GM12864 (cell line): ENCODE measurements around the gene CGNL1.

Experiments used
- DNase-seq: peaks from one replicate; pipeline ENCODE4 v3.0.0-alpha.2; 2011; ENCODE audit warnings: low read depth
- H3K4me3 ChIP-seq: 2 replicates; pipeline ENCODE4 v1.5.1; 2011; ENCODE audit warnings: mild to moderate bottlenecking, low read depth, low read length, control low read depth
- TF ChIP-seq, protein P1 (sequence below): IDR thresholded peaks from 2 replicates; pipeline ENCODE4 v1.5.1; 2011; ENCODE audit warnings: low read depth, mild to moderate bottlenecking, moderate library complexity, low read length, control low read depth, inconsistent platforms; ENCODE audit errors: missing control alignments

CGNL1 gene

DNA sequence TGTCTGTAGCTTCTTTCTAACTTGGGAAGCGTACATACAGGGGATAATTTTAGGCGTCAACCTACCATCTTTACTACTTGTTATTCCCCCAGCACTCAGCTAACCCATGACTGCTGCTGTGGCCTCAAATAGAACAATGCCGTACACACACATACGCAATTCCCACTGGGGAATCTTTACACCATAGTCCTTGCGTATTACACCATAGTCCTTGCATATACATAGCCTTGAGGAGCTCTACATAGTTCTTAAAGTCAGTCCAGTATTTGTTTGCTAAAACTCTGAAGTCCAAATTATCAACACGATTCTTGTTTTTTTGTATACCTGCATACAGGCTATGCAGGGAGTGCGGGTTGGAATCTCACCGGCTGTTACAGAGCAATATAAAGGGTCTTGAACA, 67.2 kb downstream of the CGNL1 start:
- TF ChIP-seq, protein P1, sequence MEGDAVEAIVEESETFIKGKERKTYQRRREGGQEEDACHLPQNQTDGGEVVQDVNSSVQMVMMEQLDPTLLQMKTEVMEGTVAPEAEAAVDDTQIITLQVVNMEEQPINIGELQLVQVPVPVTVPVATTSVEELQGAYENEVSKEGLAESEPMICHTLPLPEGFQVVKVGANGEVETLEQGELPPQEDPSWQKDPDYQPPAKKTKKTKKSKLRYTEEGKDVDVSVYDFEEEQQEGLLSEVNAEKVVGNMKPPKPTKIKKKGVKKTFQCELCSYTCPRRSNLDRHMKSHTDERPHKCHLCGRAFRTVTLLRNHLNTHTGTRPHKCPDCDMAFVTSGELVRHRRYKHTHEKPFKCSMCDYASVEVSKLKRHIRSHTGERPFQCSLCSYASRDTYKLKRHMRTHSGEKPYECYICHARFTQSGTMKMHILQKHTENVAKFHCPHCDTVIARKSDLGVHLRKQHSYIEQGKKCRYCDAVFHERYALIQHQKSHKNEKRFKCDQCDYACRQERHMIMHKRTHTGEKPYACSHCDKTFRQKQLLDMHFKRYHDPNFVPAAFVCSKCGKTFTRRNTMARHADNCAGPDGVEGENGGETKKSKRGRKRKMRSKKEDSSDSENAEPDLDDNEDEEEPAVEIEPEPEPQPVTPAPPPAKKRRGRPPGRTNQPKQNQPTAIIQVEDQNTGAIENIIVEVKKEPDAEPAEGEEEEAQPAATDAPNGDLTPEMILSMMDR: no peak
- no peak overlapping the region for H3K4me3 ChIP-seq
- no peak for DNase-seq

DNA sequence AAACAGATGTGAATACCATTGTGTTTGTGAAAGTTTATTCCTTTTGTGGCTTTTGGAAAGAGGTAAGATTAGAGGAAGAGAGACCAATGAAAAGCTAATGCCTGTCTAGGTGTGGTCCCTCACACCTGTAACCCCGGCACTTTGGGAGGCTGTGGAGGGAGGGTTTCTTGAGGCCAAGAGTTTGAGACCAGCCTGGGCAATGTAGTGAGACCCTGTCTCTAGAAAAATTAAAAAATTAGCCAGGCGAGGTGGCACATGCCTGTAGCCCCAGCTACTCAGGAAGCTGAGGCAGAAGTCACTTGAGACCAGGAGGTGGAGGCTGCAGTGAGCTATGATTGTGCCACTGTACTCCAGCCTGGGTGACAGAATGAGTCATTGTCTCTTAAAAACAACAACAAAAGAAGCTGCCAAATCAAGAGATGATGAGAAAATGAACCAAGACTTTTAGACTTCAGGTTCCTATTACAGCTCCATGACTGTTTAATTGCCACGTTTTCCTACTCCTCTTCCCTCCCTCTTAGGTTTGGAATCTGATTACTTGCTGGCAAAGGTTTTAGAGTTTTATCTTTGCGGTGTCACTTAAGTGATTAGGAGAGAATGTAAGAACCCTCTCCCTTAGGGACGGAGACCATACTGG, 68.7 kb downstream of the CGNL1 start:
- no peak overlapping the region for H3K4me3 ChIP-seq
- TF ChIP-seq, protein P1: no peak
- DNase-seq: no peak

DNA sequence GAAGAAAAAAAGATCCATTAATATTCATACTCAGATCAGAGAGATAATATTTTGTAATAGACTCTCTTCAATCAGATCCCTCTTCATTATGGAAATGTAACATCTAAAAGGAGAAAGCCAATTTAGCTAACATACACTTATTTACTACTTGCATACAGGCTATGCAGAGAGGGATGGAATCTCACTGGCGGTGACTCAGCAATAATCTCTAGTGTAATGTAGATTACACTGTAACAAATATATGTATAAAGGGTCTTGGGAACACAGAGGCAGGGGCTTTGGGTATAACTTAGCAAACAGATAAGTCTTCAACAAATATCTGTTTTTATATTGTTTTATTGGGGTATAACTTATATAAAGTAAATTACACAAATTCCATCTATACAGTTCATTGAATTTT, 69.6 kb downstream of the CGNL1 start:
- TF ChIP-seq, protein P1: no peak
- H3K4me3 ChIP-seq: no peak overlapping the region
- no peak for DNase-seq

DNA sequence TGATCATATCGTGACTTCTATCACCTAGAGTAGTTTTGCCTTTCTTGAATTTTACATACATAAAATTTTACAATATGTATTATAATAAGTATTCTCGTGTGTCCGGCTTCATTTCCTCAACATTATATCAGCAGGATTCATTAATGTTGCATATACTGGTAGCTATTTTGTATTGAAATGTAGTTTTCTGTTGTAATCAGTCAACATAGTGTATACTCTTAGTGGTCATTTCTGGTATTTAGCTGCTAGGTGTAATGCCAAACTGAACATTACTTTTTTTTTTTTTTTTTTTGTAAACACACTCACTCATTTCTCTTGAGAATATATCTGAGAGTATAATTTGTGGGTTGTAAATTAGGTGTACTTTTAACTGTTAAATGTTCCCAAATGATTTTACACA, 70.1 kb downstream of the CGNL1 start:
- TF ChIP-seq, protein P1: no peak
- no peak for DNase-seq
- no peak overlapping the region for H3K4me3 ChIP-seq

DNA sequence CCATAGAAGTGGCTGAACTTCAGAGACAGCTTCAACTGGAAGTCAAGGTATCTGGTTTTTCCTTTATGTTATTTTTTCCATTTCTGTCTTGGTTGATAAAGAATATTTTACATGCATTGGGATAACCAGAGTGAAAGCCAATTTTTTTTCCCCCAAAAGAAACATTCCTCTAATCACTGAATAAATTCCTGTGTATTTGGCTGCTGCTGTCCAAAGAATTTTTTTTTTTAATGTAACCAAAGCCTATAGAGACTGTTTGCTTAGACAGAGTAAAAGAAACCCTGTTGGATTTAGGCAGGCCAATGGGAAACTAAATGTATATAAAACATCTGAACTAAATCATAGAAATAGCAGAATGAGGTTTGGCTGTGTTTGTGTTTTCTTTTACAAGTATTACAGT, 75.2 kb downstream of the CGNL1 start:
- DNase-seq: no peak
- TF ChIP-seq, protein P1: no peak

DNA sequence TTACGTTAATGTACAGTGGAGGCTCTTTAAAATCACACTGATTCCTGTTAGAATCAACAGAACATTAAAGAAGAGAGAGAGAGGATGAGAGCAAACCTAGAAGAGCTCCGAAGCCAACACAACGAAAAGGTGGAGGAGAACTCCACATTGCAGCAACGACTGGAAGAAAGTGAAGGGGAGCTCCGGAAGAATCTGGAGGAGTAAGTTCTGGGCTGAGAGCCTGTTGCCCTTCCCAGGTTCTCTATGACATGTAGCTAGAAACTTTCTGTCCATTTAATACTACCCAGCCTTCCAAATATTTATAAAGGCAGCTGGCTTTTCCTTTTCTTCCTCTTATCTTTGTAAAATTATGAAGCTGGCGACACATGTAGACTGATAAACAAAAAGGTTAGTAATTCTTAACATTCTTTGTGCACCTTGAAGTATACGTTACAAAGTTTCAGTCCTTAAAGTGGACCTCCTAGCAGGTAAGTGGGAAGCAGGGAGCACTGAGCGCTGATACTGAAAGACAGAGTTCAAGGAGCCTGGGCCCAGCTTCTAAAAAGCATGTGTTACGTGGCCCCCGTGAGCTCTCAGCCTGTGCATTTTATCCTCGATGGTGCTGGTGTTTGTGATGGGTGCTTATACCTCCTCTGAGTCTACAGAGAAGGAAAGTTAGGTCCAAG, 75.9 kb downstream of the CGNL1 start:
- TF ChIP-seq, protein P1: no peak
- H3K4me3 ChIP-seq: no peak overlapping the region
- no peak for DNase-seq

More for the DNA sequence above, 75.2 kb downstream of the CGNL1 start:
- H3K4me3 ChIP-seq: no peak overlapping the region

DNA sequence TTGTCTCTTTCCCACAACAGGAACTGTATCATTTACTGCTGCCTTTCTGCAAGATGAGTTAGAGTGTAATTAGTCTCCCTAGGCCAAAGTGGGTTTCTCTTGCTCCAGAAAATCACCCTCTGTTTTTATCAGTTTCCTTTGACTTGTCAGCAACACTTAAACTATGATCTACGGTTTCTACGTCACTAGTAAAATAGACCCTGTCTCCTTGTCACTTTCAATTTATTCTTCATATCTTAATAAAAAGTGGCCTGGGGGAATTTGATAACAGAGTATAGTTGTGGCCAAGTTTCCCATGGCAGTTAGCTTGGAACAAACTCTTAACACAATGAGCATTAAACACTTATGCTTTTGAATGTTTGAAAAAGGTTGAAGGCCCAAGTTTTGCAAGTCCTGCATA, 79.6 kb downstream of the CGNL1 start:
- no peak for DNase-seq
- H3K4me3 ChIP-seq: no peak overlapping the region
- TF ChIP-seq, protein P1: no peak
